PC-9 (cell line): ENCODE data around the gene SRL.

Source experiments
- EZH2 ChIP-seq: fragments of 200-600 bp; sonication (generic); IDR thresholded peaks from 2 replicates; pipeline ENCODE4 v1.8.0; 2017; ENCODE audit warnings: antibody characterized with exemption, low read depth
- TF ChIP-seq, protein P1 (sequence below): fragments of 200-600 bp; sonication (generic); conservative IDR thresholded peaks from 2 replicates; pipeline ENCODE4 v1.6.1; 2017; ENCODE audit warnings: mixed run types, antibody characterized with exemption, mild to moderate bottlenecking, moderate library complexity

DNA sequence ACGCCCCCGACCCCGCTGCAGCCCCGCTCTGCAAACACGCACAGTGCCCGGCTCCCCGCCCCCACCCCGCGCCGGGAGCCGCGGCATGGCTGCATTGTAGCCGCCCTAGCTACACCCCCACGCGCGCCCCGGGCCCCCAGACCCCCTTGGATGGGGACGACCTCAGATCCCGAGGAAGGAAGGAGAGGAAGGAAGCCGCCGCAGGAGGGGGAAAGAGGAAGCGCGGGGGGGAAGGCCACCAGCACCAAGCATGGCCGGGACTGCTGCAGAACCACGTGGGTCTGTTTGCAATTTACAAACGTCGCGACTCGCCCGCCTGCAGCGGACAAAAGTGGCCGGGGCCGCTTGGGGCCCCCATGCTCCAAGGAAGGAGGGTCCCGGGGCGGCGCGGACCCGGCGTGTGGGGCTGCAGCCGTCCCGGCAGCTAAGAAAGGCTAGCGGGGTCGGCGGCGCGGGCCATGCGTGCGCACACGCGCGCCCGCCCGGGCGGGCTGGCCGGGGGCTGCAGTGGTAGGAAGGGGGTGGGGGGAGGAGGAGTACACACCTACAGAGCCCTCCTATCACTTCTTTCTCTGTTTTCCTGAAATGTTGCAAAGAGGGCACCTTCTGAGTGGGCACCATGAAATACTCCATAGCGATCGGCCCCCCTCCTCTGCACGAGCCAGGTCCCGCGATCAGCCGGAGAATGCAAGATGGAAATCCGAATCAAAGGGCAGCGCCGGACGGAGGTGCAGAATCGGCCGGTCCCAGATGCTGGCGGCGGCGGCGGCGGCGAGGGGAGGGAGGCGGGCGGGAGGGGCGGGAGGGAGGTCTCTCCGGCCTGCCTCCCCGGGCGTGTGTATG lies 30.5 kb upstream of the SRL start:
- TF ChIP-seq, protein P1, sequence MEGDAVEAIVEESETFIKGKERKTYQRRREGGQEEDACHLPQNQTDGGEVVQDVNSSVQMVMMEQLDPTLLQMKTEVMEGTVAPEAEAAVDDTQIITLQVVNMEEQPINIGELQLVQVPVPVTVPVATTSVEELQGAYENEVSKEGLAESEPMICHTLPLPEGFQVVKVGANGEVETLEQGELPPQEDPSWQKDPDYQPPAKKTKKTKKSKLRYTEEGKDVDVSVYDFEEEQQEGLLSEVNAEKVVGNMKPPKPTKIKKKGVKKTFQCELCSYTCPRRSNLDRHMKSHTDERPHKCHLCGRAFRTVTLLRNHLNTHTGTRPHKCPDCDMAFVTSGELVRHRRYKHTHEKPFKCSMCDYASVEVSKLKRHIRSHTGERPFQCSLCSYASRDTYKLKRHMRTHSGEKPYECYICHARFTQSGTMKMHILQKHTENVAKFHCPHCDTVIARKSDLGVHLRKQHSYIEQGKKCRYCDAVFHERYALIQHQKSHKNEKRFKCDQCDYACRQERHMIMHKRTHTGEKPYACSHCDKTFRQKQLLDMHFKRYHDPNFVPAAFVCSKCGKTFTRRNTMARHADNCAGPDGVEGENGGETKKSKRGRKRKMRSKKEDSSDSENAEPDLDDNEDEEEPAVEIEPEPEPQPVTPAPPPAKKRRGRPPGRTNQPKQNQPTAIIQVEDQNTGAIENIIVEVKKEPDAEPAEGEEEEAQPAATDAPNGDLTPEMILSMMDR: no peak
- no peak for TF ChIP-seq EZH2
